Parathyroid adenoma (tissue), 2 donors: Measurements from ENCODE around the gene BSCL2.

ENCODE experiments used
- H2AFZ ChIP-seq: fragments of 300-600 bp; sonication (generic); one replicate; pipeline ENCODE4 v1.7.0; 2017; ENCODE audit warnings: antibody characterized with exemption, mild to moderate bottlenecking
- H3K27ac ChIP-seq: fragments of 300-600 bp; sonication (generic); one replicate; pipeline ENCODE4 v1.7.0; 2017
- H3K27me3 ChIP-seq: fragments of 300-600 bp; sonication (generic); one replicate; pipeline ENCODE4 v1.7.0; 2017; ENCODE audit warnings: low read length; ENCODE audit not compliant: control insufficient read depth, insufficient read depth
- H3K36me3 ChIP-seq: fragments of 300-600 bp; sonication (generic); one replicate; pipeline ENCODE4 v1.7.0; 2017; ENCODE audit warnings: low read length; ENCODE audit not compliant: control insufficient read depth, insufficient read depth
- H3K4me1 ChIP-seq: fragments of 300-600 bp; sonication (generic); one replicate; pipeline ENCODE4 v1.7.0; 2017; ENCODE audit warnings: control low read depth
- H3K4me2 ChIP-seq: fragments of 300-600 bp; sonication (generic); one replicate; pipeline ENCODE4 v1.7.0; 2017; ENCODE audit warnings: low read length
- H3K4me3 ChIP-seq: fragments of 300-600 bp; sonication (generic); one replicate; pipeline ENCODE4 v1.7.0; 2017; ENCODE audit warnings: low read depth, low read length
- H3K79me2 ChIP-seq: fragments of 300-600 bp; sonication (generic); one replicate; pipeline ENCODE4 v1.7.0; 2017; ENCODE audit warnings: control low read depth
- H3K9ac ChIP-seq: fragments of 300-600 bp; sonication (generic); one replicate; pipeline ENCODE4 v1.7.0; 2017; ENCODE audit warnings: mild to moderate bottlenecking
- H3K9me3 ChIP-seq: fragments of 300-600 bp; sonication (generic); one replicate; pipeline ENCODE4 v1.7.0; 2017; ENCODE audit warnings: low read length; ENCODE audit not compliant: control insufficient read depth
- CTCF ChIP-seq: fragments of 300-600 bp; sonication (generic); IDR thresholded peaks from one replicate; pipeline ENCODE4 v1.7.0; 2017; ENCODE audit warnings: antibody characterized with exemption, mild to moderate bottlenecking
- donor health status: primary hyperparathyroidism.

Gene BSCL2

GRCh38 chr11:62680825-62681240 lies 26.4 kb downstream of the BSCL2 start:
- Histone ChIP-seq H3K9me3 (no peaks in the 10 kb centered on the region), H3K9ac (no peak overlapping the region), H3K27me3 (no peaks in the 10 kb centered on the region), H3K4me2 (no peak overlapping the region), H3K79me2 (no peaks in the 10 kb centered on the region), H2AFZ (peak overlapping the region; percentile 69), H3K36me3 (no peaks in the 10 kb centered on the region), H3K4me1 (peaks cover 3% of the 10 kb centered on the region), H3K4me3 (no peak overlapping the region), H3K27ac (no peak overlapping the region)
- peak; percentile 32 for TF ChIP-seq CTCF

GRCh38 chr11:62678770-62679696 lies 28.2 kb downstream of the BSCL2 start, which contains the start of gene UBXN1:
TSS of gene UBXN1 (minus strand) at chr11:62679073. CDS start at chr11:62678923, 150 bp downstream.
- Histone ChIP-seq H3K27me3 (no peaks in the 10 kb centered on the region), H3K4me2 (peak within 1 kb of the TSS; percentile 77), H3K4me3 (peak within 1 kb of the TSS; percentile 91), H2AFZ (peak within 1 kb of the TSS; percentile 93), H3K4me1 (peaks cover 3% of the 10 kb centered on the region), H3K9ac (peak within 1 kb of the TSS; percentile 67), H3K9me3 (no peaks in the 10 kb centered on the region), H3K27ac (peak within 1 kb of the TSS; percentile 85), H3K79me2 (no peaks in the 10 kb centered on the region), H3K36me3 (no peaks in the 10 kb centered on the region)
- no peak for TF ChIP-seq CTCF

GRCh38 chr11:62678433-62678769 lies 28.8 kb downstream of the BSCL2 start:
- H3K79me2 ChIP-seq: no peaks in the 10 kb centered on the region
- H3K9me3 ChIP-seq: no peaks in the 10 kb centered on the region
- peak overlapping the region; percentile 93 for H2AFZ ChIP-seq
- no peaks in the 10 kb centered on the region for H3K36me3 ChIP-seq
- no peak for TF ChIP-seq CTCF
- H3K4me1 ChIP-seq: peaks cover 3% of the 10 kb centered on the region
- peak overlapping the region; percentile 85 for H3K27ac ChIP-seq
- peak overlapping the region; percentile 91 for H3K4me3 ChIP-seq
- H3K27me3 ChIP-seq: no peaks in the 10 kb centered on the region
- H3K4me2 ChIP-seq: peak overlapping the region; percentile 77
- H3K9ac ChIP-seq: peak overlapping the region; percentile 67

- peak overlapping the region; percentile 33 for H3K4me3 ChIP-seq
- peak overlapping the region; percentile 77 for H3K4me2 ChIP-seq
- TF ChIP-seq CTCF: no peak
- H3K4me1 ChIP-seq: peaks cover 3% of the 10 kb centered on the region
- H3K9ac ChIP-seq: no peak overlapping the region
- H3K27me3 ChIP-seq: no peaks in the 10 kb centered on the region
- H2AFZ ChIP-seq: no peak overlapping the region
- no peaks in the 10 kb centered on the region for H3K36me3 ChIP-seq
- H3K27ac ChIP-seq: no peak overlapping the region
- H3K9me3 ChIP-seq: no peaks in the 10 kb centered on the region
- no peaks in the 10 kb centered on the region for H3K79me2 ChIP-seq
Observed at GRCh38 chr11:62677714-62678113, 29.5 kb downstream of the BSCL2 start.
